Cardiac septum (tissue), 1 donor: Measurements from ENCODE around the gene UBQLN4. TPM values are rescaled to one million over a fixed set of nuclear protein-coding genes. Genes with fewer than 3 reads are reported as not detected.
"Not testable (repeated sequence)": the region's sequence is repeated elsewhere in the genome, so short reads cannot be mapped to it uniquely, and the experiment has no call there.

Experiments used
- DNase-seq: peaks from one replicate; pipeline ENCODE4 v3.0.0-alpha.2; 2020; ENCODE audit warnings: low spot score
- intact Hi-C: fragments of 100-400 bp; cut with DNase I; formaldehyde crosslinking; loops from one replicate; pipeline ENCODE4 v1.14.0; 2022
- total RNA-seq: library from RNA; stranded (reverse); fragmentation: NEBNext Ultra II Directional; extraction: Animal tissue kit (Norgen Biotek cat#: 25700); gene quantifications from one replicate; pipeline ENCODE4 v1.2.1, GENCODE V29; 2021
- donor health status: DM: no; HTN: no; CAD: no.

UBQLN4 gene
- total RNA-seq, 1 donor from 2014 or later = 26.3 TPM

DNA sequence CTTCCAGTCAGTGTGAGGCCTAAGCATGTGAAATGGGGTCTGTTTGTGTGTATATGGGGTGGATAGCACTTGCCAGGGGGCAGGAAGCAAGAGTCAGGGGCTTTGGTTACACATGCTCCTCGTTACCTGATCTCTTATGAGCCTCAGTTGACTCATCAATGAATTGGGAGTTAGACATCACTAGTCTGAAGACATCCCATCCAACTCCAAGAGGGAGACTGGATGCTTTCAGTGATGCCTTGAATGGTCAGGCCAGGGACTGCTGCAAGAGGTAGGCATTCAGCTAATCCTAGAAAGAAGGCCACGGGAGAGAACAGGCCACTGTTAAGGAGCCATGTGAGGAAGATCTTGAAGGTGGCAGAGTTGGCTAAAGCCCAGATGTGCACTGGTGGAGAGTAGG lies 13.7 kb upstream of the UBQLN4 start:
- intact Hi-C loops = loop anchor here (10.0 kb wide), 1 partner anchor 62 kb away; no protein-coding TSS in a partner anchor
- DNase-seq = no peak

- no peak for DNase-seq
These were observed 12.3 kb upstream of the UBQLN4 start for GRCh38 chr1:156065871-156066270.

GRCh38 chr1:156065212-156065611 lies 11.6 kb upstream of the UBQLN4 start:
- DNase-seq = no peak
- intact Hi-C loops = loop anchor here (10.0 kb wide), 1 partner anchor 60 kb away; no protein-coding TSS in a partner anchor

More at GRCh38 chr1:156065871-156066270, 12.3 kb upstream of the UBQLN4 start:
- intact Hi-C loops = loop anchor here (10.0 kb wide), 1 partner anchor 61 kb away; no protein-coding TSS in a partner anchor

- intact Hi-C loops = loop anchor here (10.0 kb wide), 1 partner anchor 60 kb away; no protein-coding TSS in a partner anchor
These were observed 11.0 kb upstream of the UBQLN4 start for GRCh38 chr1:156064615-156065014.

GRCh38 chr1:156063997-156064285 lies 10.3 kb upstream of the UBQLN4 start:
- intact Hi-C loops = loop anchor here (10.0 kb wide), 1 partner anchor 59 kb away; no protein-coding TSS in a partner anchor
- no peak for DNase-seq

More at GRCh38 chr1:156064615-156065014, 11.0 kb upstream of the UBQLN4 start:
- no peak for DNase-seq

GRCh38 chr1:156062189-156062588 lies 8.6 kb upstream of the UBQLN4 start:
- DNase-seq = no peak
- intact Hi-C loops = loop anchor here (10.0 kb wide), 1 partner anchor 57 kb away; no protein-coding TSS in a partner anchor

DNA sequence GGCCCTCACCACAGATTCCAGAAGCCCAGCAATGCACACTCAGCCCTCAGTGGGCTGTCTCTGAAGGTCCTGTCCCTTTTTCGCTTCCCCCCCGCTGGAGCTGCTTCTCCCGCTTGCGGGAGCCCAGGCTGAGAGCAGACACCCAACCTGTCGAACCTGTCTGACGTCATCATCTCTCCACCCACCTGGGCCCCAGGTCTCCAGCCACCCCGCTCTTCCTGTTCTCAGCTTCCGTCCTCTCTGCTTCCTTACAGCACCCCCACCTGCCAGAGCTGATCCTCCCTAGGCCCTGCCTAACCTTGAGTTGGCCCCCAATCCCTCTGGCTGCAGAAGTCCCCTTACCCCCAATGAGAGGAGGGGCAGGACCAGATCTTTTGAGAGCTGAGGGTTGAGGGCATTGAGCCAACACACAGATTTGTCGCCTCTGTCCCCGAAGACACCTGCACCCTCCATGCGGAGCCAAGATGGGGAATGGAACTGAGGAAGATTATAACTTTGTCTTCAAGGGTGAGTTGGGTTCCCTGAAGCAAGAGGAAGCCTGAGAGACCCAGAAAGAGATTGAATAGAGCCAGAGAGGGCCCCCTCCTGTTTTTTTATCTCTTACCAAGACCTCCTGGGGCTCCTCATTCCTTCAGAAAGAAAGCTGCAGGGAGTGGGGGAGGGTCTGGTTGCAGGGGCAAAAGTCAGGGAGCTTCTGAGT lies 7.5 kb upstream of the UBQLN4 start, which contains the start of gene RAB25:
Gene RAB25 (plus strand): TSS at position 224 of the 700 bp plus-strand sequence. CDS start 241 bp downstream, at position 465.
- no peak for DNase-seq

DNA sequence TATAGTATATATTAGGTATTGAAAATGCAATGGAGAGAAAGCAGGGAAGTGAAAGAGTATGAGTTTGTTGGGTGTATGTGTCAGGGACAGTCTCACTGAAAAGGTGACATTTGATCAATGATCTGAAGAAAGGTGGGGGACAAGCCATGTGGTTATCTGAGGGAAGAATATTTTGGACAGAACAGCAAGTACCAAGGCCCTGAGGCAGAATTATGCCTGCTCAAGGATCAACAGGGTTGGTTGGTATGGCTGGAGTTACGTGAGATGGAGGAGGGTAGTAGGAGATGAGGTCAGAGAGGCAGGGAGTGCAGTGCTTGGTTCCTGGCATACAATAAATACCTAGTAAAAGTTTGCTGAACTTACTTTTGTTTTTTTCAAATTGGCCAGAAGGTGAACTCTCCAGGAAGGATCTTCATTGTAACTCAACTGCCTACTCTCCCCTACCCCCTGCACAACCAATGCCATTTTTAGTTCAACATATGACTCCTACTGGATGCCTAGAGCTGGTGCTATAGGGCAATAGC lies 2.8 kb upstream of the UBQLN4 start:
- no peak for DNase-seq
- intact Hi-C loops = loop anchor here (10.0 kb wide), 1 partner anchor 122 kb away; the partner anchor contains the start of gene KHDC4

More for the DNA sequence above, 7.5 kb upstream of the UBQLN4 start, which contains the start of gene RAB25:
- intact Hi-C loops = loop anchor here (10.0 kb wide), 1 partner anchor 56 kb away; no protein-coding TSS in a partner anchor

- DNase-seq = no peak
- intact Hi-C loops = loop anchor here (2.0 to 10.0 kb wide), 2 partner anchors 35 to 121 kb away; partner anchors contain the start of genes KHDC4 and SSR2
These were observed 1.9 kb upstream of the UBQLN4 start for GRCh38 chr1:156055281-156056048.

DNA sequence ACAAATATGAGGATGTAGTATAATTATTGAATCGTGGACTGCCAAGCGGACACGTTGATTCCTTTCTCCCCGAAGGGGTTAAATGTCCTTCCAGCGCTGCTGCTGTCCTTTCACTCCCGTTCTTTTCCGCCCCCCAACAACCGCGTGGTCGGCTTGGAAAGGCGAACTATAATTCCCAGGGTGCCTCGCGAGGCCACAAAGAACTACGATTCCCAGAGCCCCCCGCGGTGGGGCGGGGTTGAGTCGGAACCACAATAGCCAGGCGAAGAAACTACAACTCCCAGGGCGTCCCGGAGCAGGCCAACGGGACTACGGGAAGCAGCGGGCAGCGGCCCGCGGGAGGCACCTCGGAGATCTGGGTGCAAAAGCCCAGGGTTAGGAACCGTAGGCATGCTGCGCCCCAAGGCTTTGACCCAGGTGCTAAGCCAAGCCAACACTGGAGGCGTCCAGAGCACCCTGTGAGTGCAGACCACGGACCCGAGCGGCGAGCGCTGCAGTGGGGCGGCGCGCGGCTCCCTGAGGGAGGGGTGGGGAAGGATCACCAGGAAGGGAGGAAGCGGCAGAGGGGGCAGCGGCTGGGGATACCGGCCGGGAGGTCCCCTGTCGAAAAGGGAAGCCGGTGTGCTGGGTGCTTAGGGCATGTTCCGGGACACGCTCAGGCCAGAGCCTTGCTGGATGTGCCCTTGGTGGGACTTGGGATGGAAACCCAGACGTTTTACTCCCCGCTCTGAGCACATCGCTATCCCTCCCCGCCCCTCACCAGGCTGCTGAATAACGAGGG lies 1.1 kb upstream of the UBQLN4 start, which contains the start of gene LAMTOR2:
Gene LAMTOR2 (plus strand): TSS at position 283 of the 781 bp plus-strand sequence. CDS start 108 bp downstream, at position 391.
- intact Hi-C loops = loop anchor here (2.0 to 10.0 kb wide), 2 partner anchors 34 to 120 kb away; partner anchors contain the start of genes KHDC4 and SSR2
- DNase-seq = peak; percentile 99

- intact Hi-C loops = loop anchor here (10.0 kb wide), 1 partner anchor 118 kb away; the partner anchor contains the start of gene KHDC4
- no peak for DNase-seq
These were observed 483 bp downstream of the UBQLN4 start for GRCh38 chr1:156052862-156053767.

DNA sequence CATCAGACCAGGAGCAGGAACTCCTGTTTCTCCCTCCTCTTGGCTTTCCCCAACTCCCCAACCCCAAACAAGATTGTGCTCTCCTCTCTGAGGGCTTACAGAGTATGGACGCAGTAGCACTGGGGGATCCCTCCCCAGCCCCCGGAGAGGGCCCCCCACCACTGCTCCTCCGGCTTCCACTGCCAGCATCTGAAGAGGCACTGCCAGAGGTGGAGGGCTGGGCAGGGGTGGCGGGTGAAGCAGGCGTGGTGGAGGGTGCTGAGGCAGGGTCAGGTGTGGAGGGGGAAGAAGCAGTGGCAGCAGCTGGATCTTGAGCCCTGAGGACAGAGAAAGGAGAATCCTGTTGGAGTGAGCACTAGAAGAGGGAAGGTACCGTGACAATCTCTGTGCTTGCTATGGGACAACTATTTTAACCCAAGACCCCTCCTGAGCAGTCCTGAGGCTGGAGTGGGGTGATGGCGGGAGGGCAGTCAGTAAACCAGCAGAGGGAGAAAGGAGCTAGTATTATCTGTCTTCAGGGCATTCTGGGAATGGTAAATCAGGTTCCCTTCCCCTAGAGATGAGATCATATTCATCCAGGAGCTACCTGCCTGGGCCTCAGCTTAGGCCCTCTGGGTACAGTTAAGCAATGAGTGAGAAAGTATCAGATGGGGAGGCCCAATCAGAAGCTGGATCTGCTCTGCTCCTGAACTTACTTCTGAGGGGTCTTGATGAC lies 2.4 kb downstream of the UBQLN4 start:
- intact Hi-C loops = loop anchor here (10.0 kb wide), 1 partner anchor 116 kb away; the partner anchor contains the start of gene KHDC4
- no peak for DNase-seq

DNA sequence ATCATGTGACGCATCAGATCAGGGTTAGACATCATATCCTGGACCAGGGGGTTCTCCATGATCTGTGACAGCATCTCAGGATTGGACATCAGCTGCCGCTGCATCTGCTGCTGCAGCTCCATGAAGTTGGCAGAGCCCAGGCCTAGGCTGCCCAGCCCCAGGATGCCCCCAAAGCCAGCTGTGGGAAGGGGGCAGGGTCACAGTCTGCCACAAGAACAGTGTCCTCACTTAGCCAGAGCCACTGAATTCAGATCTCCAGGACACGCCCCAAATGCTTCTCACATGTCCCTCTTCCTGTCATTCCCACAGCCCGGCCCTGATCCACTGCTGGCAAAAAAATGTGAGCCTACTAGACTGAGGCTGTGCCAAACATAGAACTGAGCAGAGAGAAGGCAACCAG lies 3.2 kb downstream of the UBQLN4 start:
- intact Hi-C loops = loop anchor here (10.0 kb wide), 1 partner anchor 116 kb away; the partner anchor contains the start of gene KHDC4
- DNase-seq = peak; percentile 79

DNA sequence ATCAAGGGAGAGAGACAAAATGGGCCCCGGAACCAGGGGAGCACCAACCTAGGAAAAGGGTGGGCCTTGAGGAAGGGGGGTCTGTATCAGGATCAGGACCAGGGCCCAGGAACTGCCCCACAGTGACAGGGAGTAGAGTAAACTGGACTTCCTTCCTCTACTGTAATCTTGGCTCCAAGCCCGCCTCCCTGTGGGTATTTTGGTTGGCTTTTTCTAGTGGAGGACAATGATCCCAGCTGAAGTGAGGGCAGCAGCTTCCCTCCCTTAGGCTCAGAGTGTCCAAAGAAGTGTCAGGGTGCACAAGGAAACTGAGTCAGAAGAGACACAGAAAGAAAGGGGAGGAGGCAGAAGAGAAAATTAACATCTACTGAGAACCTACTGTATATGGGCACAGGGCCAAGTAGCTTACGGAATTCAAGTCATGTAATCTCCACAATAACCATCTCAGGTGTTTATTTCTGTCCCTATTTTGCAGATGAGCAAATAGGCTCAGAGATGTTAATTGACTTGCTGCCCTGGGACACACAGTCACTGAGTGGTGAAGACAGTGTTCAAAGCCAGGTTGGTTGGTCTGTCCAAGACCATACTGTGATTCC lies 4.8 kb downstream of the UBQLN4 start:
- intact Hi-C loops = no loop called here
- no peak for DNase-seq

DNA sequence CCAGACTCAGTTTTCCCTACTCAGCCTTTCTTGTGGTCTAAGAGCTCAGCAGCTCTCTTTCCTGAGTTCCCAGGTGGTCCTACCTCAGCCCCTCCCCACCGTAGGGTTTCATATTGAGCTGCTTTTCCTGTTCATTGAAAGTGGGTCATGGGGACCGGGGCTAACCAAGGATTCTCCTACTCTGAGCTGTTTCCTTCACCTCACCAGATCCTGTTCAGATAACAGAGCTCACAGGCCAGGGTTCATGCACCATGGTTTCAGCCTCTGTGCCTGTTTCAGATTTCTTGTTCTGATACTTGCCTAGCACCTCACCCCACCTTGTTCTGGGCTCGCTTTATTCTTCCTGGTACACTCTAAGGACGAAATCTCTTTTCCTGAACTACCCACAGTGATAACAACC lies 8.5 kb downstream of the UBQLN4 start:
- DNase-seq = no peak
- intact Hi-C loops = no loop called here

DNA sequence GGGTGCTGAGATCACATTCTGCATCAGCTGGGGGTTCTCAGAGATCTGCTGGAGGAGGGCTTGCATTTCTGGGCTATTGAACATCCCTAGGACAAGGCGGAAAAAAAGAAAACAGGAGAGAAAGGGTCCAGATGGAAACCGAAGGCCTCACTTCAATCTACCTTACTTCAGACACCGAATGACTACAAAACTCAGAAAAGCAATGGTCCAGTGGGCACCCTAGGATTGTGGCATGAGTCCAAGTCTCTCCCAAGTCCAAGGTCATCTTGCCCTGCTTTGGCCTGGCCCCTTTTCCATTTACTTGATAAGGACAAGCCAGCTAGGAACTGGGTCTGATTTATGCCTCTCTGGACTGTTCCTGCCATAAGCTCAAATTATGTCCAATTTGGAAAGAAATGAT lies 10.8 kb downstream of the UBQLN4 start:
- intact Hi-C loops = no loop called here
- DNase-seq = no peak

- intact Hi-C loops, DNase-seq: not testable (repeated sequence)
These were observed 18.6 kb downstream of the UBQLN4 start for GRCh38 chr1:156034991-156035390.
